NT2/D1 (cell line): ENCODE measurements around the gene PRPH2.

Experiments used
- SUZ12 ChIP-seq: IDR thresholded peaks from 2 replicates; pipeline ENCODE4 v1.6.1; 2011; ENCODE audit not compliant: insufficient read length, insufficient read depth; ENCODE audit errors: extremely low read depth
- YY1 ChIP-seq: IDR thresholded peaks from 2 replicates; pipeline ENCODE4 v1.6.1; 2011; ENCODE audit not compliant: insufficient read length, insufficient read depth

DNA sequence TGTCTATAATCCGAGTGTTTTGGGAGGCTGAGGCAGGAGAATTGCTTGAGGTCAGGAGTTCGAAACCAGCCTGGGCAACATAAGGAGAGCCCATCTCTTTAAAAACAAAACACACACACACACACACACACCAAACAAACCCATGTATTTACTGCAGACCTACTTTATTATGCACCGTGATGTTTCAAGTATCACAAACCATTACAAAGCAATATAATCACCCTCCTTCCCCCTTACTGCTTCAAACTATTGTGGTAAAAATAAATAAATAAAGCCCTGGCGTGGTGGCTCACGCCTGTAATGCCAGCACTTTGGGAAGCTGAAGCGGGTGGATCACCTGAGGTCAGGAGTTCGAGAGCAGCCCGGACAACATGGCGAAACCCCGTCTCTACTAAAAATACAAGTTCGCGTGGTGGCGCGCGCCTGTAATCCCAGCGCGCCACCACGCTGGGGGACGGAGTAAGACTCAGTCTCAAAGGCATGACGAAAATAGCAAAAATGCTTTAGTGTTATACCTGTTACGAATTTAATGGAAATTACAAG, 22.0 kb upstream of the PRPH2 start:
- TF ChIP-seq SUZ12, result no peak
- TF ChIP-seq YY1, result no peak
